Measurements from ENCODE around the gene BFSP2.

DNA sequence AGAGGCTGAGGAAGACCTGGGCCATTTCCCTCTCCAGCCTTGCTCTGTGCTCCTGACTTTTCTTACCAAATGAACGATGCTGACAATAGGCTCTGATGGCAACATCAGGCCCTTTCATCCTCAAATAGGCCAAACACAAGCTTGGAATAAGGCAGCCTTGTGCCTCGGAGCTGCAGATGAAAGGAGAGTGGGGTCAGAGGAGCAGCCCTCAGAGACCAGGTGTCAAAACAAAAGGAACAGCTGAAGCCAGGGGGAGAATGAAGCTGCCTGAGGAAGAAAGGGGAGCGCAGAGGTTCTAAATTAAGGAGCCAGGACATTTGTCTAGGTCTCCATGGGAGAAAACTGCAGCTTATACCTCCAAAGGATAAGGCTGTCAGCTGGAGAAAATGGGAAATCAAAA lies 5.1 kb downstream of the BFSP2 start:
- TF ChIP-seq, protein P1, sequence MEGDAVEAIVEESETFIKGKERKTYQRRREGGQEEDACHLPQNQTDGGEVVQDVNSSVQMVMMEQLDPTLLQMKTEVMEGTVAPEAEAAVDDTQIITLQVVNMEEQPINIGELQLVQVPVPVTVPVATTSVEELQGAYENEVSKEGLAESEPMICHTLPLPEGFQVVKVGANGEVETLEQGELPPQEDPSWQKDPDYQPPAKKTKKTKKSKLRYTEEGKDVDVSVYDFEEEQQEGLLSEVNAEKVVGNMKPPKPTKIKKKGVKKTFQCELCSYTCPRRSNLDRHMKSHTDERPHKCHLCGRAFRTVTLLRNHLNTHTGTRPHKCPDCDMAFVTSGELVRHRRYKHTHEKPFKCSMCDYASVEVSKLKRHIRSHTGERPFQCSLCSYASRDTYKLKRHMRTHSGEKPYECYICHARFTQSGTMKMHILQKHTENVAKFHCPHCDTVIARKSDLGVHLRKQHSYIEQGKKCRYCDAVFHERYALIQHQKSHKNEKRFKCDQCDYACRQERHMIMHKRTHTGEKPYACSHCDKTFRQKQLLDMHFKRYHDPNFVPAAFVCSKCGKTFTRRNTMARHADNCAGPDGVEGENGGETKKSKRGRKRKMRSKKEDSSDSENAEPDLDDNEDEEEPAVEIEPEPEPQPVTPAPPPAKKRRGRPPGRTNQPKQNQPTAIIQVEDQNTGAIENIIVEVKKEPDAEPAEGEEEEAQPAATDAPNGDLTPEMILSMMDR (IDR thresholded peaks at IDR 0.05): no peak
- TF ChIP-seq POLR2A (IDR thresholded peaks at IDR 0.05): no peak
